ENCODE results near the gene SLIT3.

- TF ChIP-seq POLR2A (IDR thresholded peaks at IDR 0.05) (no peak), CTCF (IDR thresholded peaks at IDR 0.05) (no peak)
These were observed 271.9 kb downstream of the SLIT3 start for GRCh38 chr5:169029037-169029436.

All from suprapubic skin (tissue), 3 donors.